GM21717 (cell line): Measurements from ENCODE around the gene RIC8B.

ENCODE experiments used
- ATAC-seq: cut with Tn5 transposase; IDR thresholded peaks from one replicate; pipeline ENCODE4 v1.9.1; 2021; ENCODE audit warnings: mild to moderate bottlenecking, moderate library complexity; ENCODE audit not compliant: unreplicated experiment

Gene RIC8B

DNA sequence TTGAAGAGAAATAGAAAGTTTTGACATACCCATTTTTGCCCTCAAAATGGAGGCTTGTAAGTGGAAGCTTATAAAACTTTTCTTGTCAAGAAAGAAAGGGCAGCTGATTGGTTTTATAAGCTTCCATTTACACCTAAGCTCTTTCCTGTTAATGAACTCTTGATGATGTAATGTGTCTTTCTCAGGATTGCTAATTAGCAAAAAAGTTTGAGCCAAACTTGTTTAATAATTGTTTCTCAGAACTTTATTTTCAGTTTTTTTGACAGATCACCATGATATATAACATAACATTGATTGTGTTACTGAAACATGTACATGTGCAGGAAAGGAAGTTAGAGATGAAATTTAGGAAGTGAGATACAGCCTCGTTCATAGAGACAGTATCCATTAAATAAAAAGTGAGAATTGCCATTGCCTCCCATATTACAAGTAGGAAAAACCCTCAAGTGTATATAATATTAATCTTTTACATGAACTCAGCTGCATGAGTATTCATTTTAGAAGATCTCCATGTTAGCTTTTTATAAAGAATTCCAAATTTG, 26.8 kb downstream of the RIC8B start:
- no peak for ATAC-seq

DNA sequence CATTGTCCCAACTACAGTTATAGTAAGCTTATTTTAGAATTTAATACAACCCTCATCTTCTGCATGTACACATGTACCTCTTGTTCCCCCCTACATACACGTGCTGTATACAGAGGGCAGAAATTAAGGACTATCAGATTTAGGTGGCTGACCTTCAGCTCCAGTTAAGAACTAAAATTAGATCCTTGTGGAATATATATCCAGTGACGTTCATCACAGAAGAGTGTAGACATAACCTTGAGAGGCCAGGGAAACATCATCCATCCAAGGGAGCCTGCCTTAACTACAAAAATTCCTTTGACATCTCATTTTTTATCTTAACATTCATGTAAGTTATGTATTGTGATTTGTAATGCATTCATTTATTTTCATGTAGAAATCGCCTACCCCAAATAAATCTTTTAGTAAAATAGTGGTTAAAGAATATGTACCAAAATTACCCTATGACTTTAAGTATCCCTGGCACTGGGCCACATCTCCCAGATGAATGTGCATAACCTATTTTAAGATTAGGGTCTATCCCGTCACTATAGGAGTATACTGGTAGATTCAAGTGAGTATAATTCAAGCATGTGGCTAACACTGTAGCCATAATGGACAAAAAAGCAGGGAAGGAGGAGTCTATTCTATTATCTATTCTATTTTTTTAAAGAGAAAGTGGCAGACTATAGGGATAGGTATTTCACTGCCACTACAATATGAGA, 27.5 kb downstream of the RIC8B start:
- no peak for ATAC-seq

DNA sequence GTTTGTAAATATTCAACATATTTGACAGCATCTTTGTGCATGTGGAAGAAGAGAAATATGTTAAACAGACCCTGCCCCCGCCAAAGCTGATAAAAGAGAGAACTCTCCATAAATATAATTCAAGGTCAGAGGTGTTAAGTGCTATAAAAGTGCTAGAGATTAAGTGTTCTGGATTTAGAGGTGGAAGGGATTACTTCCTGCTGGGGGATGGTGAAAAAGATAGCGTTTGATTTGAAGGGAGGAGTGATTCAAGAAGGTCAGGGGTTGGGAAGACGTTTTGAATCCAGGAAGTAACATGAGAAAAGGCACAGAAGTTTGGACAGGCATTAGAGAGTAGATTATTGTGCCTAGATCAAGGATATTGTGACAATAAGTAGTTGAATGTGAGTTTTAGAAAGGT, 30.2 kb downstream of the RIC8B start:
- no peak for ATAC-seq

DNA sequence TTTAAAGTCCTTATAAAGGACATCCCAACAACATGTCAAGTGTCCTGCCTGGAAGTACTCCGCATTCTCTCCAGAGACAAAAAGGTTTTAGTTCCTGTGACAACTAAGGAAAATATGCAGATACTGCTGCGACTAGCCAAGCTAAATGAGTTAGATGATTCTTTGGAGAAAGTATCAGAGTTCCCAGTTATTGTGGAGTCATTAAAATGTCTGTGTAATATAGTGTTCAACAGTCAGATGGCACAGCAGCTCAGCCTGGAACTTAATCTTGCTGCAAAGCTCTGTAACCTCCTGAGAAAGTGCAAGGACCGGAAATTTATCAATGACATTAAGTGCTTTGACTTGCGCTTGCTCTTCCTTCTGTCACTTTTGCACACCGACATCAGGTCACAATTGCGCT, 40.2 kb downstream of the RIC8B start:
- no peak for ATAC-seq

DNA sequence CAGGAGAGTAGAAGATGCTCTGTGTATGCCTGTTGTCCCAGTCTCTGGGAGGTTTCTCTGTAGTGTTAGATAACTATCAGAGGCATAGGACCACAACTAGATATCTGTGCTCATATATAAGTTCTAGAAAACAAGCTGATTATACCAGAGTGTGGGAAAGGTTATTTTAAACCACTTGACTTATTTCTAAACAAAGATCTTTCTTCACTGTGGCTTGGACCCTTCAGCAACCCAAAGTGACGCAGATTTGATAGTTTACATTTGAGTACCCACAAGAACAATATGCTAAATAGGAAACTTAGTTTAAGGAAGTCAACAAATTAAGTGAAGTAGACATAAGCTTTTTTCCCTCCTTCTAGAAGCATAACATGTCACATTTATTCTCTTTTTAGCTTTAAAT, 41.3 kb downstream of the RIC8B start:
- no peak for ATAC-seq

DNA sequence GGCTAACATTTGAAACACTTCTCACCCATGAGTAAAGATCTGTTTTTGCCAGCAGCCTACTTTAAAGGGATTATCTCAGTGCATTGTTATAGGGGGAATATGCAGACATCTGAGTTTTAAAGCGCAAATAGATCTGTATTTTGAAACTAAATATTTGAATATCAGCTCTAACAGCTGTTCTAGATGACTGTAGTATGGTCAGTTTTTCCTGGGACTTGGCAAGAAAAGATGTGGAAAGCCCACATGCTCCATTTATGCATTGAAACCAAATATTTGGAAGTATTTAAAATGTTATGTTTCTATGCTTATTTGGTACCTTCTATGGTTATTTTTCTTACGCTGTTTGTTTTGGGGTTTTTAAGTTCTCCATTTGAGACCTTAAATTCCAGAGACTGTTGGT, 41.7 kb downstream of the RIC8B start:
- no peak for ATAC-seq

DNA sequence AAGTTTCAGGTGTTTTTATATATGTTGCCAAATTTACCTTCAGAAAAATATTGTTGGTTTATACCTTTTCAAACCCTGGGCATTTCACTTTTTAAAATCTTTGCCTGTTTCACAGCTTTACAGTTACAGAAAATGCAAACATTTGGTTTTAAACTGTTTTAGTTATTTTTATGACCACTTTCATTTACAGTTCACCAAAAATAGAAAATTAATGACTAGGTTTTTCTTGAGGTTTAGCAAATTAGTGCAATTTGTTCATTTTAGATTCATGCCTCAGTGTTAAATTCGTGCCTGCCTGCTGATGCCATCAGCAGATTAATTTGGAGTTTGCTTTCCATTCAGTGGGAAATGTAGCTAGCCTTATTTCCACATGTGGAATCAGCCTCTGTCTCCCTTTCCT, 45.5 kb downstream of the RIC8B start:
- ATAC-seq: no peak

DNA sequence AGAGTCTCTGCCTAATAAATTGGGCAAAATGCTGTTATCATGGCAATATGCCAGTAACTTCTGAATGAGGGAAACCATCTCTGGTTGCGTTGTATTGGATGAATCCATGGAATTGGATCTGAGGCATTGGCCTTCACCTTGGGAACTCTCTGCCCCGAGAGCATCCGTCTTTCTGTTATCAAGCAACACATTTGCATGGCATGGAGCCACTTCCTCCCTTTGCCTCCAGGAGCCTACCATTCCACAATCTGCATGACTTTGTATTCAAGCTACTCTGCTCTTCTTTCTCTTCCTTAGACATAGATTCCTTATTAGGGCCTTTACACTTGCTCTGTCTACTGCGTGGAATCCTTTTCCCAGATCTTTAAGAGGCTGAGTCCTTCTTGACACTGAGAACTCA, 57.2 kb downstream of the RIC8B start:
- ATAC-seq: no peak

DNA sequence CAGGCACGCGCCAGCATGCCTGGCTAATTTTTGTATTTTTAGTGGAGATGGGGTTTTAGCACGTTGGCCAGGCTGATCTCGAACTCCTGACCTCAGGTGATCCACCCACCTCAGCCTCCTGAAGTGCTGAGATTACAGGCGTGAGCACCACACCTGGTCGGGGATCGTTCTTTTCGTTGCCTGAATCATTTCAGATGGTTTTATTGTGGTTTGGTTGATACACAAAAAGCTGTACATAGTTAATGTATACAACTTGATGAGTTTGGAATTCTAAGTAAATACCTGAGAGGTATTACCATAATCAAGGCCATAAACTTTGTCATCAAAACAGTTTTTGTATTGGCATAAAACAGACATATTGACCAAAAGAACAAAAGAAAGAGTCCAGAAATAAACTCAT, 63.3 kb downstream of the RIC8B start:
- ATAC-seq: no peak

DNA sequence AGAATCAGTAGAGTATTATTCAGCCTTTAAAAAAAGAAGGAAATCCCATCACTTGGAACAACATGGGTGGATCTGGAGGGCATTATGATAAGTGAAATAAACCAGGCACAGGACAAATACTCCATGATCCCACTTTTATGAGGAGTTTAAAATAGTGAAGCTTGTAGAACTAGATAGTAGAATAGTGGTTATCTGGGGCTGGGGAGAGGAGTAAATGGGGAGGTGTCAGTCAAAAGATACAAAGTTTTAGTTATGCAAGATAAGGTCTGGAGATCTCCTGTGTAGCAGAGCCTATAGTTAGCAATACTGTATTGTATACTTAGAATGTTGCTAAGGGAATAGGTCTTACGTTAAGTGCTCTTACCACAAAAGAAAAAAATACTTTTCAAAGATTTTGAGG, 64.9 kb downstream of the RIC8B start:
- ATAC-seq: no peak

DNA sequence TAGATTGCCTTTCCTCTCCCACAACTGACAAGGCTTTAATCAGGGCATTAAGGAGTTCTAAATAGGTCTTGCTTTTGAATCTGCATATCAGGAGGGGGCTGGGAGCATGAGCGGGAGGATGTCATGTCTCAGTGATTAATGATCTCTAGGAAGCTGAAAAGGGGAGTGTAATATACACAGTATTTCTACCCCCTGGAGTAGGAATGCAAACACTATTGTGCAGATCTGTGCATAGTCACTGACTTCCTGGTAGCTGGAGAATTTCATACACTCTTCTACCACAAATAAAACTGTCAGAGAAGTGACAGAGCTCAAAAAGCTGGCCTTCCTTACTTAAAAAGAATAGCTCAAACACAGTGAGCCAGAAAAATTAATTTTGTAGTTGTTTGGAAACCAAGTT, 65.8 kb downstream of the RIC8B start:
- no peak for ATAC-seq

DNA sequence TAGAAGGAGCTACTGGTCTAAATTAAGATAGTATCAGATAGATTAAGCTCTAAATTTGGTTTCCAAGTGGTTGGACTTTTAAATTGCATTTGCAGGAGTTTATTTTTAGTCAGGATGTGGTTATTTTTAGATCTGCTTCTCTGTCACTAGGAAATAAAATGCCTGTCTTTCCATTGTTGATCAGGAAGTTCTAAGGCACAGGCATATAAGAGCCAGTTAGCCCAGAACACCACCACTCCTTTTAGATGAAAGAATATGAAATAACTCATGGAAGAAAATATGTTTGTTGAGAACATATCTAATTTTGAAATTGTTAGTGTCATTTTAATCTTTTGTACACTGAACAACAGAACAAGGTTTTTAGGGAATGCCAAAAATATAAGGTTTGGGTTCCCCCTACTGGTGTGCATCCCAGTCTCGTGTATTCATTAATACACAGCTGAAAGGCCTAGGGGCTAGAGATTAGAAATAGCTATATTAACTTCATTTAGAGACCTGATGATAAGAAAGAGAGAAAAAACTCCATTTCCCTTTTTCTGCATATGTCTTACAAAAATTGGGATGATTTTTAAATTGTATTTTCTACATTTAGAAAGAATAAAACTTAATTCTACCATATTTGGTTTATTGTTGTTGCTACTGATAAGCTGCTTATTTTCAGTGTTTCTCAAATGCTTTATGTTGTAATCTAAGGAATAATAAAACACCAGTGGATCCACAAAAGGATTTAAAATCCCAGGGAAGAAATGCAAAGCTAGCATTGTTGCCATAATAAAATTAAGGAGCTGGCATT, 67.2 kb downstream of the RIC8B start:
- ATAC-seq: no peak

DNA sequence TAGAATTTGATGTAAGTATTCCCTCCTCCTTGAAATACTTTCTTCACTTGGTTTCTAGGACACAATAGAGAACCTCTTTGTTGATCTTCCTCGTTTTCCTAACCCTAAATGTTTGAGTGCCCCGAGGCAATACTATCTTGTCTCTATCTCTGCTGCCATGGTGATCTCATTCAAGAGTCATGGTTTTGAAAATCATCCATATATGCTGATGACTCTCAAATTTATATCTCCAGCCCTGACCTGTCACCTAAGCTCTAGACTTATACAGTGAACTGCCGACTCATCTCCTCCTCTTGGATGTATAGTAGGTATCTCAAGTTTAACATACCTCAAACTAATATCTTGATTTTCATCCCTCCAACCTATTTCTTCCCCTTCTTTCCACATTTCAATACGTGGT, 71.4 kb downstream of the RIC8B start:
- no peak for ATAC-seq

DNA sequence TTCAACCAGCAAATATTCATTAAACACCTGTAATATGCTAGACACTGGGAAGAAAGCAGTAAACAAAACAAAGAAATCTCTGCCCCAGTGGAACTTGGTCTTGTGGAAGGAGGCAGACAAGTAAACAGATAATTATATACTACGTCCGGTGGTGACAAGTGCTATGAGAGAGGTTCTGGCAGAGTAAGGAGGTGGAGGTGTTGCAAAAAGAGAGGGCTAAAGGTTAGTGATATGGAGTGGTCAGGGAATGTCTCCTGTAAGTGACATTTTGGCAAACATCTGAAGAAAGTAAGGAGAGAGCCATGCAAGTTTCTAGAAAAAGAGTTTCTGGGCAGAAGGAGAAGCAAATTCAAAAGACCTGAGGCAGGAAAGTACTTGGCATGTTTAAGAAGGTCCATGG, 73.4 kb downstream of the RIC8B start:
- no peak for ATAC-seq

DNA sequence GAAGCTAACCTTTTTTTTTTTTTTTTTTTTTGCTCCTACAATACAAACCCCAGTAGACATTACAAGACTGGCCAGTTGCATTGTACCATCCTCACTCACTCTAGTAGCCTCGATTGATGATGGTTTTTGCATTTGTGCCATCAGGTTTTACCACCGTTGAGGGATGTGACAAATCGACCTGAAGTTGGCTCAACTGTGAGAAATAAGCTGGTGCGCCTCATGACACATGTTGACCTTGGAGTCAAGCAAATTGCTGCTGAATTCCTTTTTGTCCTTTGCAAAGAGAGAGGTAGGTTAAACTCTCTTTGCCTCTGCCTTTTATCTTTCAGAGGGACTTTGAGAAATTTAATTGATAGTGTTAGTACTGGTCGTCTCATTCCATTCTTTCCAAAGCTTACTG, 76.8 kb downstream of the RIC8B start:
- ATAC-seq: no peak

DNA sequence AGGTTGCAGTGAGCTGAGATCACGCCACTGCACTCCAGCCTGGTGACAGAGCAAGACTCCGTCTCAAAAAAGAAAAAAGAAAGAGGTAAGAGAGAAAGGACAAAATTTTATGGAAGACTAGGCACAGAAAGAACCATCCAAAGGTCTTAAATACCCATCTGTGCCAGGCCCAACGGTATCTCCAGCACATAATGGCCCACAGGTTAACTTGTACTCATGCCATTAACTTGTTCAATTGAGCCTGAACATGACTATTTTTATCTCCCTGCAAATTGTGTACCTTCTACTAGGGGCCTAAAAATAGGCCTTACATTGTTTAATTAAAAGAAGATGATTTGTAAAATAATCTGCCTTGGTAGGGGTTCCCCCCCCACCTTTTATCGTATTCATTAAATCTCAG, 80.2 kb downstream of the RIC8B start:
- no peak for ATAC-seq

DNA sequence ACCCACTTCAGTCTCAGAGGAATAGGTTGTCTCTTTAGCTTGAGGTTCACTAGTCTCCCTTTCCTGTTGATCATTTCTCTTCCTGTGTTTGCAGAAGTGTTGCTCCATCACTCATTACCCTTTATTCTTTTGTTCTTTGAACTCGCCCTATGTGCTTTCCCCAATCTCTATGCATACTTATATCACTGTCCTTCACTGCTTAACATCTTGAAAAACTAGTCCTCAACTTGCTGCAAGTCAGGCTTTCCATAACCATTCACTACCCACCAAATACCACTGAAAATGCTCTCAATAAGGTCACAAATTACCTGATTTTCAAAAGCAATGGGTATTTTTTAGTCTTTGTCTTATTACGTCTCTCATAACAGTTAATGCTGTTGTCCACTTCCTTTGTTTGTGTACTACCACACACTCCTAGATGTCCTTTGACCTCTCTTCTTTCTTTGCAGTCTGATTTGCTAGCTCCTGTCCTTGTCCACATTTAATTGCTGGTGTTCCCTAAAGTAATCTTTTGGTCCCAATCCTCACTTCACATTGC, 80.8 kb downstream of the RIC8B start:
- no peak for ATAC-seq

DNA sequence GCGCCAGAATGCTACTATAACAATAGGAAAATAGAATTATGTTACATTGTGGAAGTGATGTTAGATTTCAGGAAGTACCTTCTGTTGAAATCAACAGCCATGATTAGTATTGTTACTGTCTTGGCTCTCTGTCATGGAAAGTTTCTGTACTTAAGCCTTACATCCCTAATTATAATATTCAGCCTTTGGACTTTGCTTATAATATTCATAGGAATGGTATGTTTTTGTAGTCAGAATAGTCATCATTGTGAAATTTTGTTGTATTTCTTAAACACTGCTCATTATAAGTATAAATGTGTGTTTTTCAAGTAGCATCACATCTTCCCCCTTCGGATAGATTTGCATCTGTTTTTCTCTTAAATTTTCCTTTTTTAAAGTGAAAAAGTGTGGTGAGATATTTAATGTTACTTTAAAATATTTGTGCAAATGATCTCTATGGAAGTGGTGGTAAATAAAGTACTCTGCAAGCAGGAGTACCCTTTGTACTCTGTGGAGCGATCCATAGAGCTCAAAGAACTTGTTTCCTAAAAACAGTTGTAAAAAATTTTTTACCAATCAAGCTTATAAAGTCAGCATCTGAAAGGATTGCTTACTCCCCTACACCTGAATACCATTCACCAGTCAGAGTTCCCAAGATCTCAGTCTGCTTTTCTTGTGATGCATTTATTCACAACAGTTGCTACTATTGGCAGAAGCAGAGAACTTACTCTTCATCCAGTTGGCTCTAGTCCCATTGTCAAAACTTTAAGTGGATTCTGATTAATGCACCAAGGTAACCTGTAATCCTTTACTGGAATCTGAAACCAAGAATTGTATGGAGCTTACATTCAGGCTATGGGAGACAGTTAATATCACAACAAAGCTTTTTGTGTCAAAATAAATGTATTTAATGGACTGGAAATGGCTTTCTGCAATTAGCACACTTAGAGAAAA, 87.8 kb downstream of the RIC8B start:
- ATAC-seq: no peak

DNA sequence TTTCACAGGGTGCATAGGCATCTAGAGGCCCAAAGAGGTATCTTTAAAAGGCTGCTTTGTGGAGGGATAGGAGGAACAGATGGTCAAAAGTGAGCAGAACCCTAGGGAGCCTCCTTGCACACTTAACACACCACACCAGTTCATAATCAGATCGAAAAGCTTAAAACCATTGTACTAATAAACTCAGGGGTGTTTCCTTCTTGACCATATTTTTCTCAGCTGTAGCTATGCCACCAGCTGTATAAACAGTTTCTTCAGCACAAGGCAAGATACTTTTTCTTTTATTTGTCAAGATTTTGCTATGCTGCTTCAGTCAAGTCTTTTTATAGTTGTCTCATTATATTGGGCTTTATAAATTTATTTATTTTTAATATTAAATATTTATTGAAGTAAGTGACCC, 88.7 kb downstream of the RIC8B start:
- ATAC-seq: no peak

DNA sequence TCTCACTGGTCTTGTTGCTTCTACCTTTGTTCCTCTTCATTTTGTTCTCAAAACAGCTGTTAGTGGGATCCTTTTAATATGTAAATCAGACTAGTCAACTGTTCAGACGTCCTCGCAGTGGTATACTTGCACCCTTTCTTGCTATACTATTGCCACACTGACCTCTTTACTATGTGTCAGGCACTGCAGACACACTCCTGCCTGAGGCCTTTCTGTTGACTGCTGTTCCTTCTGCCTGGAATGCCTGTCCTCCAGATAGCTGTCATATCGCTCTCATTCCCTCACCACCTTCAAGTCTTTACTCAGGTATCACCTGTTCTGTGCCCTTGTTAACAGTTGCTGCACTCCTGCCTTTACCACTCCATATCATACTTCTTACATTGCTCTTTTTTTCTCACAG, 91.2 kb downstream of the RIC8B start:
- ATAC-seq: no peak

DNA sequence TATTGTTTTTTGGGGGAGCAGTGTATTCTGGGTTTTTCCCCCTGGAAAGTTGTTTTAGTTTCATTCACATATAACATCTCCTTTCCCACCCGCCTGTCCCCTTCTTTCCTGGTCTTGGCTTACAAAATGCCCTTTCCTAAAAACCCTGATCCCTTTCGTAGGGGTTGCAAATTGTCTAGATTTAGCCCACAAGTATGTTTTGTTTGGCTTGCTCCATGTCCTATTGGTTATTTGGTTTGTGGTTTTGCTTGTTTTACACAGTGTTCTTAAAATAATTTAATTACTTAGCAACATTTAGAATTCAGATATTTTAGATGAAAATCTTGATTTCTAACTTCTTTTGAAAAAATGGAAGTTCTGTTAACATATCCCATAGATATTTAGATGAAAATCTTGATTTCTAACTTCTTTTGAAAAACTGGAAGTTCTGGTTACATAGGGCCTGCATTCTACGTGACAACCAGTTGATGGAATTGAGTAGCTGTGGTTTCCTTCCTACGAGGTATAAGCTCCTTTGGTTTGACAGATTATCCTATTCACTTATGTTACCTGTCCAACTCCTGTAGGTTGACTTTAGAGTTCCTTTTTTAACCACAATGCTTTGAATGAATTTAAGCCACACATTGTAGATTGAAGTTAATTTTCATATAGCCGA, 92.1 kb downstream of the RIC8B start:
- ATAC-seq: no peak
